HCT116 (cell line): ENCODE measurements around the gene PPP1R14B. TPM values are rescaled to one million over a fixed set of nuclear protein-coding genes. Genes with fewer than 3 reads are reported as not detected.

Experiments used
- ATAC-seq: fragments of 200-7000 bp; cut with Tn5 transposase; 2 replicates; pipeline ENCODE4 v1.9.1; 2020; ENCODE audit warnings: mild to moderate bottlenecking, moderate library complexity
- BruUV-seq: library from RNA; stranded (reverse); fragments of 400-500 nt; replicated peaks from 2 replicates; lab custom pipeline; 2021; lab: Mats Ljungman, UMichigan
- CTCF ChIA-PET: fragments of 300-600 bp; sonication (Branson Sonifier 250); formaldehyde crosslinking; loops from one replicate; lab custom pipeline; 2021; ENCODE audit warnings: antibody characterized with exemption; lab: Charles Lee
- POLR2A ChIA-PET: fragments of 300-600, 350-600 bp; sonication (Branson Sonifier 250); formaldehyde crosslinking; loops from one replicate; lab custom pipeline; 2021; ENCODE audit warnings: antibody characterized with exemption; lab: Charles Lee
- RAD21 ChIA-PET, 2 experiments: fragments of 300-600 bp; sonication (Branson Sonifier 250); formaldehyde crosslinking; loops; one replicate each; lab custom pipeline; 2023; ENCODE audit warnings: low total read pairs in 2 of 2; ENCODE audit not compliant: uncharacterized antibody in 2 of 2, unreplicated experiment in 2 of 2, low non-redundant PET in 1 of 2; lab: Charles Lee
- DNase-seq: peaks from one replicate; pipeline ENCODE4 v3.0.0-alpha.2; 2010; ENCODE audit warnings: low read depth, low spot score
- H2AFZ ChIP-seq: fragments of 200-600 bp; shearing (Covaris generic), sonication (generic); 2 replicates; pipeline ENCODE4 v1.6.1; 2017; ENCODE audit warnings: low read depth, mixed run types, mixed read lengths, antibody characterized with exemption, low read length; ENCODE audit not compliant: poor library complexity, severe bottlenecking
- H3K27ac ChIP-seq: 2 replicates; pipeline ENCODE4 v1.5.1; 2012; ENCODE audit warnings: low read depth, low read length
- H3K27me3 ChIP-seq: fragments of 200-600 bp; sonication (generic); 2 replicates; pipeline ENCODE4 v1.6.1; 2016; ENCODE audit warnings: mixed run types, low read length, mixed read lengths; ENCODE audit not compliant: insufficient read depth
- H3K36me3 ChIP-seq, 2 experiments: fragments of 200-500 bp in 1 of 2; fragments of 200-600 bp in 1 of 2; sonication (Bioruptor generic) in 1 of 2; sonication (generic) in 1 of 2; 2 replicates each; pipeline versions ENCODE4 v1.5.1 to v1.6.1; 2014 to 2016; ENCODE audit warnings: low read length in 2 of 2, inconsistent platforms in 1 of 2, mixed read lengths in 1 of 2, mixed run types in 1 of 2; ENCODE audit not compliant: insufficient read depth in 2 of 2, control insufficient read depth in 1 of 2
- H3K4me1 ChIP-seq, 2 experiments: fragments of 200-600 bp in 1 of 2; sonication (generic) in 1 of 2; 2 replicates each; pipeline versions ENCODE4 v1.5.1 to v1.6.1; 2012 to 2017; ENCODE audit warnings: low read length in 2 of 2, inconsistent platforms in 1 of 2, mild to moderate bottlenecking in 1 of 2, mixed read lengths in 1 of 2, mixed run types in 1 of 2, moderate library complexity in 1 of 2; ENCODE audit not compliant: insufficient read depth in 2 of 2, control insufficient read depth in 1 of 2
- H3K4me2 ChIP-seq: fragments of 200-600 bp; sonication (generic); 2 replicates; pipeline ENCODE4 v1.6.1; 2017; ENCODE audit warnings: mixed run types, low read length, mixed read lengths
- H3K4me3 ChIP-seq, 2 experiments: fragments of 200-600 bp in 1 of 2; sonication (generic) in 1 of 2; replicated peaks in 1 of 2; 2 replicates each; pipeline ENCODE4 v1.5.1; 2011 to 2016; ENCODE audit warnings: low read length in 2 of 2, control low read depth in 1 of 2, low read depth in 1 of 2, mild to moderate bottlenecking in 1 of 2, mixed read lengths in 1 of 2, mixed run types in 1 of 2
- H3K79me2 ChIP-seq: fragments of 200-600 bp; sonication (generic); 2 replicates; pipeline ENCODE4 v1.6.1; 2017; ENCODE audit warnings: mild to moderate bottlenecking, mixed run types, low read length, moderate library complexity, mixed read lengths; ENCODE audit not compliant: insufficient read depth
- H3K9ac ChIP-seq: fragments of 200-600 bp; sonication (generic); 2 replicates; pipeline ENCODE4 v1.6.1; 2016; ENCODE audit warnings: low read length, mixed read lengths
- H3K9me2 ChIP-seq: fragments of 200-600 bp; sonication (generic), shearing (Covaris generic); 2 replicates; pipeline ENCODE4 v1.6.1; 2017; ENCODE audit warnings: mixed run types, mild to moderate bottlenecking, moderate library complexity; ENCODE audit not compliant: insufficient read depth
- H3K9me3 ChIP-seq, 2 experiments: fragments of 200-500 bp in 1 of 2; fragments of 200-600 bp in 1 of 2; sonication (Bioruptor generic) in 1 of 2; sonication (generic) in 1 of 2; 2 replicates each; pipeline ENCODE4 v1.6.1; 2014 to 2017; ENCODE audit warnings: low read length in 2 of 2, mixed read lengths in 2 of 2, inconsistent platforms in 1 of 2, low read depth in 1 of 2, mild to moderate bottlenecking in 1 of 2, mixed run types in 1 of 2, moderate library complexity in 1 of 2; ENCODE audit not compliant: control insufficient read depth in 1 of 2, insufficient read depth in 1 of 2
- H4K20me1 ChIP-seq: fragments of 200-600 bp; sonication (generic), shearing (Covaris generic); 2 replicates; pipeline ENCODE4 v1.6.1; 2017; ENCODE audit warnings: mixed run types, mild to moderate bottlenecking, moderate library complexity; ENCODE audit not compliant: insufficient read depth
- ATF3 ChIP-seq: IDR thresholded peaks from 2 replicates; pipeline ENCODE4 v1.6.1; 2012
- EZH2 ChIP-seq: fragments of 200-600 bp; sonication (generic); IDR thresholded peaks from 2 replicates; pipeline ENCODE4 v1.6.1; 2017; ENCODE audit warnings: antibody characterized with exemption, mixed run types
- EZH2phosphoT487 ChIP-seq: fragments of 200-600 bp; IDR thresholded peaks from 2 replicates; pipeline ENCODE4 v1.6.1; 2018; ENCODE audit warnings: antibody characterized with exemption, borderline replicate concordance
- POLR2A ChIP-seq: IDR thresholded peaks from 2 replicates; pipeline ENCODE4 v1.7.0; 2011; ENCODE audit warnings: borderline replicate concordance; ENCODE audit not compliant: insufficient read depth, insufficient read length; ENCODE audit errors: extremely low read depth
- POLR2AphosphoS5 ChIP-seq: IDR thresholded peaks from 2 replicates; pipeline ENCODE4 v1.6.1; 2011; ENCODE audit warnings: mild to moderate bottlenecking, low read depth, low read length, moderate library complexity
- SIN3A ChIP-seq: IDR thresholded peaks from 2 replicates; pipeline ENCODE4 v1.6.1; 2012; ENCODE audit warnings: low read depth
- TCF7L2 ChIP-seq: IDR thresholded peaks from 2 replicates; pipeline ENCODE4 v1.7.0; 2011; ENCODE audit warnings: borderline replicate concordance, inconsistent platforms; ENCODE audit not compliant: insufficient read depth, insufficient read length; ENCODE audit errors: extremely low read depth
- ZFX ChIP-seq: fragments of 450-650 bp; IDR thresholded peaks from 2 replicates; pipeline ENCODE4 v1.6.1; 2017
- intact Hi-C: fragments of 100-400 bp; cut with micrococcal nuclease; formaldehyde crosslinking; loops from 2 replicates; pipeline ENCODE4 v1.10.0; 2022
- total RNA-seq: library from RNA; stranded (reverse); gene quantifications from one replicate; pipeline ENCODE4 v1.2.1, GENCODE V29; 2021; ENCODE audit not compliant: unreplicated experiment
- TF ChIP-seq, protein P1 (sequence below), 3 experiments: fragments of 200-600 bp in 1 of 3; sonication (generic) in 1 of 3; IDR thresholded peaks in 2 of 3; conservative IDR thresholded peaks in 1 of 3; 2 replicates each; pipeline ENCODE4 v1.5.1; 2012 to 2017; ENCODE audit warnings: low read depth in 2 of 3, low read length in 2 of 3, antibody characterized with exemption in 1 of 3, borderline replicate concordance in 1 of 3, control low read depth in 1 of 3, mild to moderate bottlenecking in 1 of 3, mixed read lengths in 1 of 3, mixed run types in 1 of 3, moderate library complexity in 1 of 3; ENCODE audit not compliant: insufficient read depth in 1 of 3

PPP1R14B gene
- total RNA-seq, 1 experiment from 2014 or later: 332 TPM

GRCh38 chr11:64268025-64268892, 21.5 kb upstream of the PPP1R14B start:
- ATAC-seq: peak; percentile 6
- ChIA-PET CTCF (interaction anchor here (0.6 to 2.5 kb wide), 6 partner anchors 16 to 87 kb away, joined by 3 to 11 read pairs (median 4); no protein-coding TSS in a partner anchor), POLR2A (interaction anchor here (0.7 to 3.9 kb wide), 12 partner anchors 11 to 82 kb away, joined by 3 to 29 read pairs (median 4); partner anchors contain the start of genes ESRRA, FKBP2, GPR137 and PPP1R14B)
- no peaks in the 10 kb centered on the region for H4K20me1 ChIP-seq
- H3K9ac ChIP-seq: peak overlapping the region; percentile 80
- no peak for DNase-seq
- H3K4me1 ChIP-seq: peaks cover 18 to 31% of the 10 kb centered on the region in 2 experiments; a peak in 3 of 4 replicates
- TF ChIP-seq TCF7L2 (peak; percentile 85), POLR2AphosphoS5 (0 out of 2 replicates have a peak, but pooled peaks have one; percentile 10), ATF3 (no peak)
- TF ChIP-seq, all 23 proteins: peak for 2
- Histone ChIP-seq H3K9me2 (no peaks in the 10 kb centered on the region), H3K4me3 (peak overlapping the region; percentile 71 to 72), H3K4me2 (peak overlapping the region; percentile 91), H3K79me2 (peaks cover 8% of the 10 kb centered on the region; the same call in 1 of the 2 replicates), H3K27me3 (no peaks in the 10 kb centered on the region), H3K9me3 (no peaks in the 10 kb centered on the region), H3K36me3 (peaks cover 5 to 20% of the 10 kb centered on the region in 2 experiments; a peak in 2 of 4 replicates), H2AFZ (no peak overlapping the region), H3K27ac (peak overlapping the region; percentile 95)
- BruUV-seq: no TSS peak
- RAD21 ChIA-PET: no interaction called here
- intact Hi-C loops: no loop called here

GRCh38 chr11:64267207-64267945, 20.6 kb upstream of the PPP1R14B start:
- Histone ChIP-seq H3K9me2 (no peaks in the 10 kb centered on the region), H4K20me1 (no peaks in the 10 kb centered on the region), H3K36me3 (peaks cover 5 to 27% of the 10 kb centered on the region in 2 experiments; a peak in 2 of 4 replicates), H3K9me3 (no peaks in the 10 kb centered on the region), H3K4me2 (peak overlapping the region; percentile 91), H3K9ac (no peak overlapping the region), H3K79me2 (peaks cover 6% of the 10 kb centered on the region; the same call in 1 of the 2 replicates), H3K4me3 (no peak overlapping the region), H3K27me3 (no peaks in the 10 kb centered on the region), H3K4me1 (peaks cover 18 to 31% of the 10 kb centered on the region in 2 experiments; a peak in 3 of 4 replicates), H3K27ac (peak overlapping the region; percentile 95), H2AFZ (no peak overlapping the region)
- RAD21 ChIA-PET: no interaction called here
- POLR2A ChIA-PET: interaction anchor here (1.7 to 2.0 kb wide), 2 partner anchors 26 to 37 kb away, joined by 5 to 9 read pairs; partner anchors contain the start of genes ESRRA and FKBP2
- CTCF ChIA-PET: no interaction called here
- no peak for TF ChIP-seq EZH2
- TF ChIP-seq SIN3A: no peak
- TF ChIP-seq, protein P1, sequence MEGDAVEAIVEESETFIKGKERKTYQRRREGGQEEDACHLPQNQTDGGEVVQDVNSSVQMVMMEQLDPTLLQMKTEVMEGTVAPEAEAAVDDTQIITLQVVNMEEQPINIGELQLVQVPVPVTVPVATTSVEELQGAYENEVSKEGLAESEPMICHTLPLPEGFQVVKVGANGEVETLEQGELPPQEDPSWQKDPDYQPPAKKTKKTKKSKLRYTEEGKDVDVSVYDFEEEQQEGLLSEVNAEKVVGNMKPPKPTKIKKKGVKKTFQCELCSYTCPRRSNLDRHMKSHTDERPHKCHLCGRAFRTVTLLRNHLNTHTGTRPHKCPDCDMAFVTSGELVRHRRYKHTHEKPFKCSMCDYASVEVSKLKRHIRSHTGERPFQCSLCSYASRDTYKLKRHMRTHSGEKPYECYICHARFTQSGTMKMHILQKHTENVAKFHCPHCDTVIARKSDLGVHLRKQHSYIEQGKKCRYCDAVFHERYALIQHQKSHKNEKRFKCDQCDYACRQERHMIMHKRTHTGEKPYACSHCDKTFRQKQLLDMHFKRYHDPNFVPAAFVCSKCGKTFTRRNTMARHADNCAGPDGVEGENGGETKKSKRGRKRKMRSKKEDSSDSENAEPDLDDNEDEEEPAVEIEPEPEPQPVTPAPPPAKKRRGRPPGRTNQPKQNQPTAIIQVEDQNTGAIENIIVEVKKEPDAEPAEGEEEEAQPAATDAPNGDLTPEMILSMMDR (IDR thresholded peaks at IDR 0.05 in 2 of 3, conservative IDR thresholded peaks at IDR 0.05 in 1 of 3; ENCODE audit: borderline replicate concordance in 1 of 3, insufficient read depth in 1 of 3, low read depth in 2 of 3, low read length in 2 of 3): no peak
- no peak for TF ChIP-seq ZFX
- TF ChIP-seq EZH2phosphoT487: no peak
- TF ChIP-seq POLR2A: no peak
- ATAC-seq (no peak), DNase-seq (no peak)
- intact Hi-C loops: no loop called here
- BruUV-seq: no TSS peak
